SK-N-SH (cell line): ENCODE results near the gene TMEM259. TPM values are rescaled to one million over a fixed set of nuclear protein-coding genes. Genes with fewer than 3 reads are reported as not detected.

Source experiments
- CTCF ChIA-PET: fragments of 300-600, 350-600 bp; formaldehyde crosslinking; extraction: SDS; loops from one replicate; lab custom pipeline; 2021; lab: Yijun Ruan, JAX
- POLR2A ChIA-PET: fragments of 350-600 bp; sonication (Branson Sonifier 250); formaldehyde crosslinking; extraction: SDS; loops from one replicate; lab custom pipeline; 2020; ENCODE audit warnings: antibody characterized with exemption, inconsistent platforms; lab: Yijun Ruan, JAX
- DNase-seq: peaks from one replicate; pipeline ENCODE4 v3.0.0; 2012
- H2AFZ ChIP-seq: fragments of 200-600 bp; sonication (generic); 2 replicates; pipeline ENCODE4 v1.8.1; 2016; ENCODE audit warnings: antibody characterized with exemption, mild to moderate bottlenecking, low read depth
- H3F3A ChIP-seq: fragments of 200-600 bp; sonication (generic); replicated peaks from 2 replicates; pipeline ENCODE3; 2016; ENCODE audit warnings: antibody characterized with exemption, mild to moderate bottlenecking; ENCODE audit not compliant: insufficient read depth
- H3K27ac ChIP-seq, 2 experiments: fragments of 200-500 bp in 1 of 2; fragments of 200-600 bp in 1 of 2; sonication (Bioruptor generic) in 1 of 2; sonication (generic), shearing (Covaris generic) in 1 of 2; 2 replicates each; pipeline versions ENCODE4 v1.5.1 to v1.6.1; 2014 to 2016; ENCODE audit warnings: low read depth in 2 of 2, inconsistent platforms in 1 of 2, low read length in 1 of 2, mild to moderate bottlenecking in 1 of 2, mixed read lengths in 1 of 2
- H3K27me3 ChIP-seq: fragments of 200-600 bp; sonication (generic), shearing (Covaris generic); 2 replicates; pipeline ENCODE4 v1.6.1; 2016; ENCODE audit warnings: mixed run types; ENCODE audit not compliant: insufficient read depth
- H3K36me3 ChIP-seq, 2 experiments: fragments of 200-500 bp in 1 of 2; fragments of 200-600 bp in 1 of 2; sonication (Bioruptor generic) in 1 of 2; sonication (generic) in 1 of 2; replicated peaks in 1 of 2; 2 replicates each; pipeline versions ENCODE3 to v1.5.1; 2014 to 2016; ENCODE audit warnings: low read length in 1 of 2, mild to moderate bottlenecking in 1 of 2; ENCODE audit not compliant: insufficient read depth in 2 of 2, control insufficient read depth in 1 of 2
- H3K4me1 ChIP-seq, 2 experiments: fragments of 200-500 bp in 1 of 2; fragments of 200-600 bp in 1 of 2; sonication (Bioruptor generic) in 1 of 2; sonication (generic), shearing (Covaris generic) in 1 of 2; 2 replicates each; pipeline versions ENCODE4 v1.5.1 to v1.6.1; 2014 to 2016; ENCODE audit warnings: low read depth in 1 of 2, low read length in 1 of 2, mixed run types in 1 of 2; ENCODE audit not compliant: insufficient read depth in 2 of 2, control insufficient read depth in 1 of 2
- H3K4me2 ChIP-seq: fragments of 200-600 bp; sonication (generic), shearing (Covaris generic); 2 replicates; pipeline ENCODE4 v1.6.1; 2017; ENCODE audit warnings: mixed run types
- H3K4me3 ChIP-seq, 2 experiments: fragments of 200-500 bp in 1 of 2; fragments of 200-600 bp in 1 of 2; sonication (Bioruptor generic) in 1 of 2; sonication (generic), shearing (Covaris generic) in 1 of 2; 2 replicates each; pipeline versions ENCODE4 v1.5.1 to v1.8.1; 2014 to 2016; ENCODE audit warnings: low read depth in 2 of 2, inconsistent platforms in 1 of 2, low read length in 1 of 2, mild to moderate bottlenecking in 1 of 2, mixed read lengths in 1 of 2, moderate library complexity in 1 of 2
- H3K79me2 ChIP-seq: fragments of 200-600 bp; sonication (generic); 2 replicates; pipeline ENCODE4 v1.8.1; 2017; ENCODE audit warnings: mild to moderate bottlenecking; ENCODE audit not compliant: insufficient read depth
- H3K9ac ChIP-seq: fragments of 200-600 bp; sonication (generic); 2 replicates; pipeline ENCODE4 v1.6.1; 2017; ENCODE audit warnings: mixed run types
- H3K9me2 ChIP-seq: fragments of 200-600 bp; sonication (generic); 2 replicates; pipeline ENCODE4 v1.6.1; 2017; ENCODE audit warnings: mixed run types
- H3K9me3 ChIP-seq: fragments of 200-600 bp; sonication (generic); 2 replicates; pipeline ENCODE4 v1.6.1; 2017; ENCODE audit warnings: mixed run types, mild to moderate bottlenecking, moderate library complexity
- H4K20me1 ChIP-seq: fragments of 200-600 bp; sonication (generic); 2 replicates; pipeline ENCODE4 v1.6.1; 2017; ENCODE audit warnings: mild to moderate bottlenecking, mixed run types; ENCODE audit not compliant: insufficient read depth
- CHD2 ChIP-seq: fragments of 150-350 bp; IDR thresholded peaks from 2 replicates; pipeline ENCODE4 v1.6.1; 2018; ENCODE audit warnings: low read length; ENCODE audit not compliant: partially characterized antibody
- CTCF ChIP-seq: fragments of 200-600 bp; sonication (generic); IDR thresholded peaks from 2 replicates; pipeline ENCODE4 v1.6.1; 2017; ENCODE audit warnings: antibody characterized with exemption, mild to moderate bottlenecking, moderate library complexity
- EP300 ChIP-seq, 2 experiments: IDR thresholded peaks; 2 replicates each; pipeline versions ENCODE4 v1.4.0 to v1.6.1; 2012; ENCODE audit warnings: borderline replicate concordance in 1 of 2, low read depth in 1 of 2, low read length in 1 of 2
- EZH2phosphoT487 ChIP-seq: fragments of 200-600 bp; sonication (generic); IDR thresholded peaks from 2 replicates; pipeline ENCODE4 v1.6.1; 2017; ENCODE audit warnings: low read depth, mixed run types, mild to moderate bottlenecking, antibody characterized with exemption, moderate library complexity, borderline replicate concordance
- FOXM1 ChIP-seq: IDR thresholded peaks from 2 replicates; pipeline ENCODE4 v1.4.0; 2012; ENCODE audit warnings: low read depth, mild to moderate bottlenecking
- MEF2A ChIP-seq: IDR thresholded peaks from 2 replicates; pipeline ENCODE4 v1.4.0; 2012; ENCODE audit warnings: low read depth, borderline replicate concordance
- RXRA ChIP-seq: IDR thresholded peaks from 2 replicates; pipeline ENCODE4 v1.4.0; 2012; ENCODE audit warnings: low read depth, mild to moderate bottlenecking, borderline replicate concordance
- TCF12 ChIP-seq: IDR thresholded peaks from 2 replicates; pipeline ENCODE4 v1.4.0; 2012
- USF2 ChIP-seq: fragments of 150-350 bp; IDR thresholded peaks from 2 replicates; pipeline ENCODE4 v1.6.1; 2017; ENCODE audit warnings: antibody characterized with exemption, low read length, low read depth, borderline replicate concordance
- ZBTB33 ChIP-seq: IDR thresholded peaks from 2 replicates; pipeline ENCODE4 v1.4.0; 2012; ENCODE audit warnings: low read depth, borderline replicate concordance
- WGBS: methylation state at CpG from one replicate; pipeline ENCODE4 v1.1.6; 2017; ENCODE audit warnings: low lambda C conversion rate; 5-methylcytosine and 5-hydroxymethylcytosine counted together
- polyA plus RNA-seq, 3 experiments: library from polyadenylated mRNA; depleted of rRNA; stranded (reverse); fragments of >200 nt; gene quantifications; 2 replicates each; pipeline ENCODE4 v1.2.3, GENCODE V29; 2012

Gene TMEM259
- polyA plus RNA-seq, 1 of the 3 experiments (the other 2 are of a cell fraction), result 138 TPM

- 73% methylated on average over 45 of the region's 70 CpGs for WGBS
- Histone ChIP-seq H3K4me2 (no peak overlapping the region), H3K36me3 (peaks cover 0 to 13% of the 10 kb centered on the region in 2 experiments), H3K79me2 (no peaks in the 10 kb centered on the region), H3K27ac (no peak overlapping the region), H3K4me3 (no peak overlapping the region), H3K27me3 (peaks cover 22% of the 10 kb centered on the region), H2AFZ (no peak overlapping the region), H3F3A (peaks cover 19% of the 10 kb centered on the region), H3K9me3 (no peaks in the 10 kb centered on the region), H4K20me1 (no peaks in the 10 kb centered on the region), H3K9me2 (no peaks in the 10 kb centered on the region), H3K9ac (no peak overlapping the region), H3K4me1 (peaks cover 0 to 4% of the 10 kb centered on the region in 2 experiments; a peak in 1 of 4 replicates)
- POLR2A ChIA-PET, result no interaction called here
- no peak for DNase-seq
- CTCF ChIA-PET, result interaction anchor here (0.7 to 2.3 kb wide), 5 partner anchors 14 to 709 kb away, joined by 3 to 6 read pairs (median 5); no protein-coding TSS in a partner anchor
- TF ChIP-seq EP300 (IDR thresholded peaks at IDR 0.05; ENCODE audit: borderline replicate concordance in 1 of 2, low read depth in 1 of 2, low read length in 1 of 2) (no peak), EZH2phosphoT487 (no peak), ZBTB33 (no peak), MEF2A (no peak), CHD2 (no peak)
These were observed 15.9 kb downstream of the TMEM259 start for GRCh38 chr19:1004803-1005664.

- Histone ChIP-seq H3K36me3 (peaks cover 0 to 6% of the 10 kb centered on the region in 2 experiments), H3K4me2 (no peak overlapping the region), H3K27me3 (peaks cover 25% of the 10 kb centered on the region), H3K4me1 (peaks cover 0 to 4% of the 10 kb centered on the region in 2 experiments; a peak in 1 of 4 replicates), H3F3A (peaks cover 19% of the 10 kb centered on the region), H3K27ac (no peak overlapping the region), H3K4me3 (no peak overlapping the region), H4K20me1 (no peaks in the 10 kb centered on the region), H3K9me2 (no peaks in the 10 kb centered on the region), H3K79me2 (no peaks in the 10 kb centered on the region), H2AFZ (no peak overlapping the region), H3K9ac (no peak overlapping the region), H3K9me3 (no peaks in the 10 kb centered on the region)
- no peak for DNase-seq
- CTCF ChIA-PET, result interaction anchor here (0.7 to 2.3 kb wide), 6 partner anchors 9 to 708 kb away, joined by 3 to 6 read pairs (median 4); partner anchors contain the start of gene WDR18
- POLR2A ChIA-PET, result no interaction called here
- TF ChIP-seq CTCF, result no peak
- TF ChIP-seq RXRA, result no peak
- TF ChIP-seq USF2, result no peak
- no peak for TF ChIP-seq TCF12
- TF ChIP-seq FOXM1, result no peak
- 0% methylated on average over 1 of the region's 32 CpGs for WGBS
These were observed 16.6 kb downstream of the TMEM259 start for GRCh38 chr19:1004204-1004802.
